Endothelial cell of umbilical vein (primary cell): Measurements from ENCODE around the gene SLC5A10. TPM values are rescaled to one million over a fixed set of nuclear protein-coding genes. Genes with fewer than 3 reads are reported as not detected.

ENCODE experiments used
- BruUV-seq: library from RNA; stranded (reverse); fragments of 400-500 nt; replicated peaks from 2 replicates; lab custom pipeline; 2021; lab: Mats Ljungman, UMichigan
- CTCF ChIA-PET: fragments of 300-600, 350-600 bp; sonication (Branson Sonifier 250); formaldehyde crosslinking; loops from one replicate; lab custom pipeline; 2021; ENCODE audit warnings: antibody characterized with exemption, inconsistent platforms; lab: Charles Lee
- POLR2A ChIA-PET: fragments of 300-600, 350-600 bp; sonication (Branson Sonifier 250); formaldehyde crosslinking; loops from one replicate; lab custom pipeline; 2021; ENCODE audit warnings: antibody characterized with exemption, inconsistent platforms; lab: Charles Lee
- DNase-seq: peaks from one replicate; pipeline ENCODE4 v3.0.0-alpha.2; 2011; ENCODE audit warnings: low read depth, low spot score
- FAIRE-seq: peaks from 2 replicates; lab custom pipeline; 2011; peaks lifted over from hg19 to GRCh38; lab: Jason Lieb, UNC
- H2AFZ ChIP-seq: 2 replicates; pipeline ENCODE4 v1.6.0; 2012; ENCODE audit warnings: low read depth, low read length, control low read depth, inconsistent platforms
- H3K27ac ChIP-seq: 2 replicates; pipeline ENCODE4 v1.5.1; 2011; ENCODE audit warnings: low read depth, mild to moderate bottlenecking, control low read depth, low read length, moderate library complexity; ENCODE audit not compliant: insufficient read depth
- H3K27me3 ChIP-seq, 2 experiments: 2 replicates each; pipeline versions ENCODE4 v1.6.0 to v1.6.1; 2011; ENCODE audit warnings: low read length in 2 of 2, mixed read lengths in 1 of 2; ENCODE audit not compliant: control insufficient read depth in 2 of 2, insufficient read depth in 2 of 2
- H3K36me3 ChIP-seq, 2 experiments: 2 replicates in 1 of 2; 3 replicates in 1 of 2; pipeline ENCODE4 v1.5.1; 2011; ENCODE audit warnings: low read length in 2 of 2, mild to moderate bottlenecking in 1 of 2, moderate library complexity in 1 of 2; ENCODE audit not compliant: control insufficient read depth in 2 of 2, insufficient read depth in 2 of 2; ENCODE audit errors: extremely low read depth in 1 of 2
- H3K4me1 ChIP-seq: 3 replicates; pipeline ENCODE4 v1.5.1; 2011; ENCODE audit warnings: mild to moderate bottlenecking, low read length; ENCODE audit not compliant: control insufficient read depth, insufficient read depth; ENCODE audit errors: extremely low read depth
- H3K4me2 ChIP-seq: 2 replicates; pipeline ENCODE4 v1.6.1; 2011; ENCODE audit warnings: low read length, control low read depth, mixed read lengths; ENCODE audit not compliant: insufficient read depth
- H3K4me3 ChIP-seq, 3 experiments: fragments of 200-600 bp in 1 of 3; sonication (generic), shearing (Covaris generic) in 1 of 3; replicated peaks in 1 of 3; 2 replicates each; pipeline ENCODE4 v1.5.1; 2011 to 2016; ENCODE audit warnings: control low read depth in 3 of 3, low read length in 3 of 3, mild to moderate bottlenecking in 2 of 3, inconsistent platforms in 1 of 3, low read depth in 1 of 3, moderate library complexity in 1 of 3; ENCODE audit not compliant: insufficient read depth in 1 of 3
- H3K79me2 ChIP-seq: 2 replicates; pipeline ENCODE4 v1.6.0; 2012; ENCODE audit warnings: low read length, inconsistent platforms; ENCODE audit not compliant: control insufficient read depth, insufficient read depth
- H3K9ac ChIP-seq: replicated peaks from 2 replicates; pipeline ENCODE3; 2011; ENCODE audit warnings: low read length, control low read depth; ENCODE audit not compliant: insufficient read depth; ENCODE audit errors: extremely low read depth
- H3K9me1 ChIP-seq: replicated peaks from 3 replicates; pipeline ENCODE4 v1.6.0; 2011; ENCODE audit warnings: mild to moderate bottlenecking, low read length; ENCODE audit not compliant: control insufficient read depth, insufficient read depth; ENCODE audit errors: extremely low read depth
- H3K9me3 ChIP-seq: replicated peaks from 2 replicates; pipeline ENCODE4 v1.5.1; 2012; ENCODE audit warnings: low read length, inconsistent platforms; ENCODE audit not compliant: control insufficient read depth, insufficient read depth
- H4K20me1 ChIP-seq: replicated peaks from 2 replicates; pipeline ENCODE3; 2011; ENCODE audit warnings: mild to moderate bottlenecking, low read length; ENCODE audit not compliant: control insufficient read depth, insufficient read depth; ENCODE audit errors: extremely low read depth
- EZH2 ChIP-seq: IDR thresholded peaks from 2 replicates; pipeline ENCODE4 v1.6.1; 2012; ENCODE audit warnings: borderline replicate concordance, low read depth, mild to moderate bottlenecking, moderate library complexity, low read length, inconsistent platforms; ENCODE audit not compliant: severe bottlenecking
- FOS ChIP-seq: IDR thresholded peaks from 2 replicates; pipeline ENCODE4 v1.6.1; 2011; ENCODE audit warnings: mild to moderate bottlenecking, low read length, moderate library complexity, borderline replicate concordance; ENCODE audit not compliant: insufficient read depth
- GATA2 ChIP-seq: IDR thresholded peaks from 2 replicates; pipeline ENCODE4 v1.7.0; 2011; ENCODE audit warnings: low read depth, mild to moderate bottlenecking, moderate library complexity, mixed read lengths, low read length; ENCODE audit not compliant: insufficient read length, insufficient read depth
- JUN ChIP-seq: IDR thresholded peaks from 2 replicates; pipeline ENCODE4 v1.6.1; 2011; ENCODE audit warnings: borderline replicate concordance, low read depth; ENCODE audit not compliant: insufficient read length, insufficient read depth
- MYC ChIP-seq: IDR thresholded peaks from one replicate; pipeline ENCODE4 v1.6.1; 2011; ENCODE audit warnings: mild to moderate bottlenecking, low read depth, low read length
- POLR2A ChIP-seq: IDR thresholded peaks from 2 replicates; pipeline ENCODE4 v1.6.1; 2012; ENCODE audit warnings: low read depth, mild to moderate bottlenecking, control low read depth, low read length
- POLR2AphosphoS5 ChIP-seq: IDR thresholded peaks from 2 replicates; pipeline ENCODE4 v1.6.1; 2012; ENCODE audit warnings: low read depth, mild to moderate bottlenecking, control low read depth, low read length, moderate library complexity; ENCODE audit not compliant: insufficient read depth
- dilution Hi-C: fragments of 300-500 bp; cut with MboI; formaldehyde crosslinking; loops from one replicate; pipeline ENCODE4 v1.15.0; 2019; ENCODE audit warnings: low sequenced_read_pairs; ENCODE audit not compliant: extremely low pct_ligation_motif_present
- intact Hi-C: fragments of 100-400 bp; cut with micrococcal nuclease; formaldehyde crosslinking; loops from one replicate; pipeline ENCODE4 v1.10.0; 2022
- polyA plus RNA-seq, 4 experiments: library from polyadenylated mRNA; depleted of rRNA in 3 of 4; stranded (reverse) in 3 of 4; unstranded in 1 of 4; fragments of >200 nt; gene quantifications; 2 replicates each; pipeline versions ENCODE4 v1.2.1 to v1.2.3, GENCODE V29; 2011 to 2012; ENCODE audit warnings: missing spikeins in 1 of 4
- total RNA-seq: library from RNA; stranded (reverse); gene quantifications from 2 replicates; pipeline ENCODE4 v1.2.3, GENCODE V29; 2021
- TF ChIP-seq, protein P1 (sequence below), 2 donors: IDR thresholded peaks; 1 replicate in 1 of 2; 2 replicates in 1 of 2; pipeline ENCODE4 v1.5.1; 2011; ENCODE audit warnings: low read length in 2 of 2, mild to moderate bottlenecking in 2 of 2, moderate library complexity in 2 of 2, control low read depth in 1 of 2, inconsistent platforms in 1 of 2, low read depth in 1 of 2; ENCODE audit not compliant: insufficient read depth in 1 of 2; ENCODE audit errors: extremely low read depth in 1 of 2
- TF ChIP-seq, protein P2 (sequence below): IDR thresholded peaks from 2 replicates; pipeline ENCODE4 v1.6.1; 2011; ENCODE audit not compliant: insufficient read depth, insufficient read length

Gene SLC5A10
- total and polyA plus RNA-seq, 2 donors (not counting 3 experiments of a cell fraction or from before 2014, with no cell fraction given) = not detected

DNA sequence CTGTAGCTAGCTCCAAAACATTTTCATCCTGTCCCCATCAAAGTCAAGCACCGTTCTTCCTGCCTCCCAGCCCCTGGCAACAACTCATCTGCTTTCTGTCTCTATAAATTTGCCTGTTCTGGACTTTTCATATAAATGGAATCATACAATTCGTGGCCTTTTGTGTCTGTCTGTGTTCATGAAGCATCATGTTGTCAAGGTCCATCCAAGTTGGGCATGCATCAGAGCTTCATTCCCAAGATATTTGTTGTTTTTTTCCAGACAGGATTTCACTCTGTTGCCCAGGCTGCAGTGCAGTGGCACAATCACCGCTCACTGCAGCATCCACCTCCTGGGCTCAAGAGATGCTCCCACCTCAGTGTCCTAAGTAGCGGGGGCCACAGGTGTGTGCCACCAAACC, 5.9 kb downstream of the SLC5A10 start:
- Histone ChIP-seq H3K27ac (no peak overlapping the region), H3K4me3 (no peak overlapping the region), H3K9me1 (no peaks in the 10 kb centered on the region), H4K20me1 (no peaks in the 10 kb centered on the region), H3K9ac (no peak overlapping the region), H3K79me2 (no peaks in the 10 kb centered on the region), H3K9me3 (no peaks in the 10 kb centered on the region), H3K27me3 (no peaks in the 10 kb centered on the region), H3K4me2 (no peak overlapping the region), H3K4me1 (no peaks in the 10 kb centered on the region), H3K36me3 (no peaks in the 10 kb centered on the region), H2AFZ (no peak overlapping the region)
- dilution Hi-C loops (no loop called here), intact Hi-C loops (no loop called here)
- POLR2A ChIA-PET = no interaction called here
- no peak for TF ChIP-seq FOS
- TF ChIP-seq, protein P1, sequence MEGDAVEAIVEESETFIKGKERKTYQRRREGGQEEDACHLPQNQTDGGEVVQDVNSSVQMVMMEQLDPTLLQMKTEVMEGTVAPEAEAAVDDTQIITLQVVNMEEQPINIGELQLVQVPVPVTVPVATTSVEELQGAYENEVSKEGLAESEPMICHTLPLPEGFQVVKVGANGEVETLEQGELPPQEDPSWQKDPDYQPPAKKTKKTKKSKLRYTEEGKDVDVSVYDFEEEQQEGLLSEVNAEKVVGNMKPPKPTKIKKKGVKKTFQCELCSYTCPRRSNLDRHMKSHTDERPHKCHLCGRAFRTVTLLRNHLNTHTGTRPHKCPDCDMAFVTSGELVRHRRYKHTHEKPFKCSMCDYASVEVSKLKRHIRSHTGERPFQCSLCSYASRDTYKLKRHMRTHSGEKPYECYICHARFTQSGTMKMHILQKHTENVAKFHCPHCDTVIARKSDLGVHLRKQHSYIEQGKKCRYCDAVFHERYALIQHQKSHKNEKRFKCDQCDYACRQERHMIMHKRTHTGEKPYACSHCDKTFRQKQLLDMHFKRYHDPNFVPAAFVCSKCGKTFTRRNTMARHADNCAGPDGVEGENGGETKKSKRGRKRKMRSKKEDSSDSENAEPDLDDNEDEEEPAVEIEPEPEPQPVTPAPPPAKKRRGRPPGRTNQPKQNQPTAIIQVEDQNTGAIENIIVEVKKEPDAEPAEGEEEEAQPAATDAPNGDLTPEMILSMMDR (IDR thresholded peaks at IDR 0.05; ENCODE audit: extremely low read depth in 1 of 2, insufficient read depth in 1 of 2, low read depth in 1 of 2, low read length in 2 of 2) = no peak
- no peak for TF ChIP-seq EZH2
- TF ChIP-seq MYC = no peak
- DNase-seq = no peak
- CTCF ChIA-PET = interaction anchor here (1.0 to 1.7 kb wide), 2 partner anchors 11 to 16 kb away, joined by 3 to 5 read pairs; no protein-coding TSS in a partner anchor
- FAIRE-seq = no peak
- BruUV-seq = no TSS peak

DNA sequence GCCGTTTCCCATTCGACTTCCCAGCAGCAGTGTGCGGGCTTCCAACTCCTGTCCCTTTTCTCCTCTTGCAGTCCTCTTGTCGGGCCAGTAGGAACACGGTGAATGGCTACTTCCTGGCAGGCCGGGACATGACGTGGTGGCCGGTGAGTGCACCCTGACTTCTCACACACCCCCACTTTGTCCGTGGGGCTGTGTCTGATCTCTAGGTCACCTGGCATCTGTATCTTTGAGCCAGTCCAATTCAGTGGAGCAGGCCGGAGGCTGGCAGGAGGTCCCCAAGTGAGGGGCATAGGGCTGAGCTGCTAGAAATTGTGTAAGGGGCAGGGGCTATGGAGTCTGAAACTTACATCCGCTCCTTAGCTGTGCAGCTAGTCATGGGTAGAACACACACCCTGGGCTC, 6.6 kb downstream of the SLC5A10 start:
- H3K36me3 ChIP-seq = no peaks in the 10 kb centered on the region
- no peaks in the 10 kb centered on the region for H3K27me3 ChIP-seq
- H3K4me1 ChIP-seq = no peaks in the 10 kb centered on the region
- H3K27ac ChIP-seq = no peak overlapping the region
- no peak overlapping the region for H3K4me2 ChIP-seq
- intact Hi-C loops = no loop called here
- no peak overlapping the region for H3K9ac ChIP-seq
- CTCF ChIA-PET = interaction anchor here (1.0 to 1.1 kb wide), 2 partner anchors 9 to 17 kb away, joined by 3 read pairs; no protein-coding TSS in a partner anchor
- dilution Hi-C loops = no loop called here
- FAIRE-seq (no peak), DNase-seq (no peak)
- H2AFZ ChIP-seq = no peak overlapping the region
- H3K9me3 ChIP-seq = no peaks in the 10 kb centered on the region
- POLR2A ChIA-PET = no interaction called here
- BruUV-seq = no TSS peak
- no peak for TF ChIP-seq POLR2AphosphoS5
- no peak for TF ChIP-seq FOS
- no peak for TF ChIP-seq JUN
- no peak for TF ChIP-seq MYC
- TF ChIP-seq EZH2 = no peak
- TF ChIP-seq GATA2 = no peak
- no peak for TF ChIP-seq POLR2A
- TF ChIP-seq, protein P1 (IDR thresholded peaks at IDR 0.05; ENCODE audit: extremely low read depth in 1 of 2, insufficient read depth in 1 of 2, low read depth in 1 of 2, low read length in 2 of 2) = no peak
- TF ChIP-seq, protein P2, sequence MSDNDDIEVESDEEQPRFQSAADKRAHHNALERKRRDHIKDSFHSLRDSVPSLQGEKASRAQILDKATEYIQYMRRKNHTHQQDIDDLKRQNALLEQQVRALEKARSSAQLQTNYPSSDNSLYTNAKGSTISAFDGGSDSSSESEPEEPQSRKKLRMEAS = no peak
- no peaks in the 10 kb centered on the region for H3K79me2 ChIP-seq
- no peaks in the 10 kb centered on the region for H3K9me1 ChIP-seq
- no peak overlapping the region for H3K4me3 ChIP-seq
- H4K20me1 ChIP-seq = no peaks in the 10 kb centered on the region
